K562 treated with DMSO at 1 percent for 24 hours (cell line): ENCODE measurements around the gene CPS1. TPM values are rescaled to one million over a fixed set of nuclear protein-coding genes. Genes with fewer than 3 reads are reported as not detected.

Experiments used
- total RNA-seq: library from RNA; unstranded; fragments of 300-600 nt; gene quantifications from 2 replicates; pipeline ENCODE4 v1.2.3, GENCODE V29; 2022; ENCODE audit warnings: low read depth; ENCODE audit not compliant: insufficient read depth

Gene CPS1
- 4.2 and 8.7 TPM in 2 replicates for total RNA-seq

DNA sequence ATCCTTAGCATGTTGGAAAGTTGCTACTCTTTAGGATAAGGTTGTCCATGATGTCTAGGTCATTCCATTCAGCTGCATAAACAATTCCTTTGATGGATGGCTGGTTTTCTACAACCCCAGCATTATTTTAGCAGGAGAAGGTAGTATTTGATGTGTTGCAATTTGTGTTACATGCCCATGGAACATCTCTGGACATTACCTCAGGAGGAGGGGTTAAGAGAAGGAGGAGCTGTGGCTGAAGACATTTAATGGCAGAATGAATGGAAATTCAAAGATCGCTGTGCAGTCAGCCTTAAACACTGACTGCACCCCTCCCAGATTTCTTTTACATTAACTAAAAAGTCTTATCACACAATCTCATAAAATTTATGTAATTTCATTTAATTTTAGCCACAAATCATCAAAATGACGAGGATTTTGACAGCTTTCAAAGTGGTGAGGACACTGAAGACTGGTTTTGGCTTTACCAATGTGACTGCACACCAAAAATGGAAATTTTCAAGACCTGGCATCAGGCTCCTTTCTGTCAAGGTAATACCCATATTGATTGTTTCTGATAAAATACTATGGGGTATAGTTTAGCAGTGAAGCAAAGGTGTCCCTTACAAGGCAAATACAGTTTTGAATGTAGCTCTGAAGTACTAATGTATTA is at the start of gene CPS1:
CPS1 (plus strand) TSS at position 271 of the 652 bp plus-strand sequence; CDS start at position 406, 135 bp downstream.

Other genes with a start within 250 kb of the CPS1 start
- gene MYL1, start 241.4 kb upstream of the CPS1 start, total RNA-seq: not detected in 2 replicates
- 18.7 and 19.6 TPM in 2 replicates for gene LANCL1, start 79.8 kb upstream of the CPS1 start, total RNA-seq